IPS-15b (cell line): ENCODE results near the gene ASTN2.

Source experiments
- H3K27me3 ChIP-seq: one replicate; pipeline ENCODE4 v1.6.1; 2013; ENCODE audit warnings: low read length; ENCODE audit not compliant: control insufficient read depth, insufficient read depth
- H3K36me3 ChIP-seq: one replicate; pipeline ENCODE4 v1.6.1; 2013; ENCODE audit warnings: low read length; ENCODE audit not compliant: control insufficient read depth, insufficient read depth
- H3K4me1 ChIP-seq: one replicate; pipeline ENCODE4 v1.6.1; 2013; ENCODE audit warnings: mild to moderate bottlenecking, low read length; ENCODE audit not compliant: control insufficient read depth, insufficient read depth
- H3K4me3 ChIP-seq: one replicate; pipeline ENCODE4 v1.5.1; 2013; ENCODE audit warnings: low read depth, low read length
- H3K9ac ChIP-seq: one replicate; pipeline ENCODE4 v1.6.1; 2013; ENCODE audit warnings: low read depth, mild to moderate bottlenecking, low read length
- H3K9me3 ChIP-seq: one replicate; pipeline ENCODE4 v1.6.1; 2013; ENCODE audit warnings: mild to moderate bottlenecking, low read length; ENCODE audit not compliant: control insufficient read depth, insufficient read depth

Gene ASTN2

DNA sequence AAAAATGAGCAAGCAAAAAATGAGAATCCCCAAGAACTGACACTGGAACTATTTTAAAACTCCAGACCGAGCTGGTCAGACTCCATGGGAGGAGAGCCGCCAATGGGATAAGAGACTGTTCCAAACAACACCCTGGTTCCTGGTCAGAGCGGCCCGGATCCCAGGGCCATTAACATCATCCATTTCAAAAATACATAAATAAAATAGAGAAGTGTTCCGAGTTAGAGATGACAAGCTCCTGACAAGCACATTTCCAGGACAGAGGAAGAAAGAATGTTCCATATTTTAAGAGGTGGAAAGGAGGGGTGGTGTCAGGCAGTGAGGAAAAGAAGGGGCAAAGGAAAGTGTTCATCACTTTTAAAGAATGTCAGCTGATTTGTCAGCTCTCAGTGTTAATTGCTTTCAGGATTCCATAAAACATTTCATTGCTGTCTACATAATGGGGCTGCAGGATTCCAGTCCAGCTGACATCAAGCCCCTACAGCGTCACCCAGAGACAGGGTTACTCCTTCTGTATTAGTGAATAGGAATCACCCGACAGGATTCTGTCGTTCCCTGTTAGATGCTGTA lies 930.3 kb downstream of the ASTN2 start:
- H3K4me1 ChIP-seq, result no peaks in the 10 kb centered on the region
- H3K9me3 ChIP-seq, result no peaks in the 10 kb centered on the region
- no peaks in the 10 kb centered on the region for H3K27me3 ChIP-seq
- no peaks in the 10 kb centered on the region for H3K36me3 ChIP-seq
- H3K9ac ChIP-seq, result no peak overlapping the region
- no peak overlapping the region for H3K4me3 ChIP-seq

DNA sequence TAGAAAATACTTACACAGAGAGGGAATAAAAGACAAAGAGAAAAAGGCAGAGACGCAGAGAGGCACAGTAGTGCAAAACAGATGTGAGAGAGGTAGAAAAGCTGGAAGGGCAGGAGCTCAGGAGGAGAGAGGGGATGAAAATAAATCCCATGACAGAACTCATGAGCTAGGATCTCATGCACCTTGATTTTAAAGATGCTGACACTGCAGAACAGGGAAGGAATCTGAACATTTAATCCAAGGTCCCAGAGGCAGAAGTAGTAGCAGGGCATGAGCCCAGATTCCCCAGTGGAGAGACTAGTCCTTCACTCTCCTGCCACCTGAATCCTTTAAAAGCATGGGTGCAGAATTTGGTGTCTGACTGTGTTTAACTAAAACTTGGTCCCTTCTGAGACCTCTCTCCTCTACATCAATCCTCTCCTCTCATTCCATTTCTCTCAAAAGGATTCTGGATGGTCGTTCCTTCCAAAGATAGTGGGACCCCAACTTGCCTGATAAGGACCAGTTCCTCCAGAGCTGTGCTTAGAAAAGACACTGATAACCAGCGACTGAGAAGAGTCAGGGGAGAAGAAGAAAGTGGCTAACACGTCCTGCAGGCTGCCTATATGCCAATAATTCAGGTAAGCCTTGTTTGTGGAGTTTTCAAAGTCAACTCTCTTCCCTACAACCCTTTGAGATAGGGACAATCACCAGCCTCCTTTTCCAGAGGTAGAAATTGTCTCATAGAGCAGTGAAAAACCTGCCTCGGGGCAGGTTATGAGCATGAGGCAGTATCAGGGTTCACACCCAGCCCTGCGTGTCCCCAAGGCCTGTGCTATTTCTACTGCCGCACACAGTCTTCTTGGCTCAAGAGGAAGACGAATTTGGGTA lies 931.0 kb downstream of the ASTN2 start:
- Histone ChIP-seq H3K4me1 (no peaks in the 10 kb centered on the region), H3K9ac (no peak overlapping the region), H3K4me3 (no peak overlapping the region), H3K36me3 (no peaks in the 10 kb centered on the region), H3K9me3 (no peaks in the 10 kb centered on the region), H3K27me3 (no peaks in the 10 kb centered on the region)

DNA sequence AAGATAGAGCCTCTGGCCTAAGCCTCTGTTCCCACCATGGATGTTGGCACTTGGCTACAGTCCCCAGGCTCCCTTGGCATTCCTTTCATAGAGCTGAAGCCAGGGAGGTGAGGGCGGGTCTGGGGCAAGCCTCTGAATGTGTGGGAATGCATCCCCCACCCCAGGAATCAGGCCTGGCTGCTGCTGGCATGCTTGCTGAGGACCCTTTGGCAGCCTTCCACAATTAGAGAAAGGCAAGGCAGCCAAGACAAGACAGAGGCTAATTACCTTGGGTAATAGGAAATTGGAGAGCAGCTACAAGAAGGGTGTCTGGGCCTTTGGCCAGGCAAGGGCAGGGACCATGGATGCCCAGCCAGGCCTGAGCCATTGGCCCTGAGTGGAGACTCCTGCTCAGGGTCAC lies 932.1 kb downstream of the ASTN2 start:
- Histone ChIP-seq H3K36me3 (no peaks in the 10 kb centered on the region), H3K27me3 (no peaks in the 10 kb centered on the region), H3K9ac (no peak overlapping the region), H3K4me3 (no peak overlapping the region), H3K9me3 (no peaks in the 10 kb centered on the region), H3K4me1 (no peaks in the 10 kb centered on the region)

DNA sequence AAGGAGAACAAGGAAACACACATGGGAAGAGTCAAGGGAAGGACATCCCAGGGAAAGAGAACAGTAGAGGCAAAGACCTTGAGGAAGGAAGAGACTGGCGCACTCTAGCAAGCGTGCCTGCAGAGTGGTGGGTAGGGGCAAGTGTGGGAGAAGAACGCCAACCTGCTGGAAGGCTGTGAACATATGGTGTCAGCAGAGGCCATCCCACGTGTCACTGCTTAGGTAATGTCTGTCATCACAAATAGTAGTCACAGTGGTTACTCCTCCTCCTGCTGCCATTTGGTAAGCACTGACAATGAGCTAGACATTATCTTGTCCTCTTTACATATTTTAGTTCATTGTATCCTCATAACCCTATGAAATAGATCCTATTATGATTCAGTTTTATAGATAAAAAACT lies 934.2 kb downstream of the ASTN2 start:
- peaks cover 4% of the 10 kb centered on the region for H3K4me1 ChIP-seq

DNA sequence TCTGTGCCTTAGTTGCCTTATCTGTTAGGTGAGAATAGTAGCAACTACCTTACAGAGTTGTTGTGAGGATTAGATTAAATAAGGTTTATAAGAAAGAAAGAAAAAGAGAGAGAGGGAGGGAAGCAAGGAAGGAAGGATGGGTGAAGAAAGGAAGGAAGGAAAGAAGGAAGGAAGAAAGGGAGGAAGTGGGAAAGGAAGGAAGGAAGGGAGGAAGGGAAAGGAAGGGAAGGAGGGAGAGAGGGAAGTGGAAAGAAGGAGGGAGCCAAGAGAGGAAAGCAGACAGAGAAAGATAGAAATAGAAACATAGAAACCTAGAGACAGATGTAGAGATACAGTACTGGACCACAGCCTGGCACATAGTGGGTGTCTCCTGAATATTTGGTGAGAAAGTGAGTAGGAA lies 934.9 kb downstream of the ASTN2 start:
- Histone ChIP-seq H3K27me3 (no peaks in the 10 kb centered on the region), H3K9me3 (no peaks in the 10 kb centered on the region), H3K9ac (no peak overlapping the region), H3K4me3 (no peak overlapping the region), H3K36me3 (no peaks in the 10 kb centered on the region), H3K4me1 (peaks cover 4% of the 10 kb centered on the region)

More for the DNA sequence above, 934.2 kb downstream of the ASTN2 start:
- Histone ChIP-seq H3K9ac (no peak overlapping the region), H3K9me3 (no peaks in the 10 kb centered on the region), H3K27me3 (no peaks in the 10 kb centered on the region), H3K36me3 (no peaks in the 10 kb centered on the region), H3K4me3 (no peak overlapping the region)

DNA sequence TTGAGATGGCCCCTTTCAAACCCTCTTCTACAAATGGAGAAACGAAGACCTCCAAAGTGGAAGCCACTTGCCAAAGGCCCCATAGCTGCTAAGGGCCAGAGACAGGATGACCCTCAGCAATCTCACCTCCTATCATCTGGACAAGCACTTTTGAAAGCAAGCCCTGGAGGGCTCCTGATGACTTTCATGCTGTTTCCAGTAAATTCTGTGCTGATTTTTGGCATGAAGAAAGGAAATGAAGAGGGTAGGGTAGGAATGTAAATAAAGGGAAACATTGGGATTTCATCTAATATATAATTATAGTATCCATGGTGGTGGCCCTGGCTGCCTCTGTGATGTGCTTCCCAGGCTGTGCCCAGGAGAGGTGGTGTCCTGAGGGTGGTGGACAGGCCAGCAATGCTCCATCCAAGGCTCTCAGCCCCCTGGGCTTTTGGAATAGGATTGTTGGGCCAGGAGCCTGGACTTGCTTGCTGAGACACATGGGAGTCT lies 935.8 kb downstream of the ASTN2 start:
- H3K27me3 ChIP-seq, result no peaks in the 10 kb centered on the region

DNA sequence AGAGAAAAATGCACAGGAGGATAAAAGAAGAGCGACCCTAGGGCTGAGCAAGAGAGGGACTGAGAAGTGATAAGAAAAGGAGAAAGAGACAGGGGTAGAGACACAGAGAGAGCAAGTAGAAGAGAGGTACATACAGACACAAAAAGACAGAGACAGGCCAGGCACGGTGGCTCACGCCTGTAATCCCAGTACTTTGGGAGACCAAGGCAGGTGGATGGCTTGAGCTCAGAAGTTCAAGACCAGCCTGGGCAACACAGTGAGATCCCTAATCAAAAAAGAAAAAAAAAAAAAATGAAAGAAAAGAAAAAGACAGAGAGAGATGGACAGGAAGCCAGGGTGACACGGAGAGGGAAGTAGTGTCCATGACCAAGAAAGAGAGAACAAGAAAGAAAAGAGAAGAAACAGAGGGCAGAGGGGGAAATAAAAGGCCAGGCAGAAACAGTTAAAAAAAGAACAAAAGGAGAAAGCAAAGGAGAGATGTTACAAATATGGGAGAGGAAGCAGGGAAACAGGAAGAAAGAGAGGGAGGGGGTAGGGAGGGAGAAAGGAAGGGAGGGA lies 937.2 kb downstream of the ASTN2 start:
- no peaks in the 10 kb centered on the region for H3K9me3 ChIP-seq
- no peaks in the 10 kb centered on the region for H3K27me3 ChIP-seq
- H3K9ac ChIP-seq, result no peak overlapping the region
- H3K4me1 ChIP-seq, result peaks cover 4% of the 10 kb centered on the region
- no peaks in the 10 kb centered on the region for H3K36me3 ChIP-seq
- H3K4me3 ChIP-seq, result no peak overlapping the region

More for the DNA sequence above, 935.8 kb downstream of the ASTN2 start:
- Histone ChIP-seq H3K4me3 (no peak overlapping the region), H3K4me1 (peaks cover 4% of the 10 kb centered on the region), H3K36me3 (no peaks in the 10 kb centered on the region), H3K9ac (no peak overlapping the region), H3K9me3 (no peaks in the 10 kb centered on the region)

DNA sequence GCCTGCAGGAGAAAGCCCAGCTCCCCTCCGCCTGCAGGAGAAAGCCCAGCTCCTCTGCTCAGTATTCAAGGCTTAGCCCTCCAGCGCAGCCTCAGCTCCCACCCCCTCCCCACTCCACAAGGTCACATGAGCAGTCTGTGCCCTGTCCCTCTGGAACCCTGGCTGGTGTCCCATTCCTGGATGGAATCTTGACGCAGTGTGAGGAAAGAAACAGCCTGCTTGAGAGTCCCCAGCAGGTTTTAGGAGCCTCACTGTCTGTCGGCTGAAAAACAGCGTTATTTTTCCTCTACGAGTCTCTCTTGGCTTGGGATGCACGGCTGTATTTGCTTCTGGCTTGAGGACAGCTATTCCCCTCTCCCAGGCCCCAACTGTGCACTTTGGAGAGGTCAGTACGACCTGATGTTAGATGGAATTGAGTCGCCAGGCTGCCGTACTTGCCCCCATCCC lies 937.9 kb downstream of the ASTN2 start:
- no peak overlapping the region for H3K4me3 ChIP-seq
- no peaks in the 10 kb centered on the region for H3K27me3 ChIP-seq
- H3K4me1 ChIP-seq, result peaks cover 8% of the 10 kb centered on the region
- no peaks in the 10 kb centered on the region for H3K9me3 ChIP-seq
- no peak overlapping the region for H3K9ac ChIP-seq
- H3K36me3 ChIP-seq, result no peaks in the 10 kb centered on the region

DNA sequence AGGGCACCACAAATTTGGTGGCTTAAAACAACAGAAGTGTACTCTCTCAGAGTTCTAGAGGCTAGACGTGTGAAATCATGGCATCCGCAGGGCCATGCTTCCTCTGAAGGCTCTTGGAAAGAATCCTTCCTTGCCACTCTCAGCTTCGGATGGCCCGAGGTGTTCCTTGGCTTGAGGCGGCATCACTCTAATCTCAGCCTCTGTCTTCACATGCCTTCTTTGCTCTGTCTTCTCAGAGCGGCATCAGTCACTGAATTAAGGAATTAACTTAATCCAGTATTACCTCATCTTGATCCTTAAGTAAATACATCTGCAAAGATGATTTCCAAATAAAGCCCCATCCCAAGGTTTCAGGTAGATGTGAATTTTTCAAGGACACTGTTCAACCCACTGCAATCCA lies 938.9 kb downstream of the ASTN2 start:
- H3K36me3 ChIP-seq, result no peaks in the 10 kb centered on the region

DNA sequence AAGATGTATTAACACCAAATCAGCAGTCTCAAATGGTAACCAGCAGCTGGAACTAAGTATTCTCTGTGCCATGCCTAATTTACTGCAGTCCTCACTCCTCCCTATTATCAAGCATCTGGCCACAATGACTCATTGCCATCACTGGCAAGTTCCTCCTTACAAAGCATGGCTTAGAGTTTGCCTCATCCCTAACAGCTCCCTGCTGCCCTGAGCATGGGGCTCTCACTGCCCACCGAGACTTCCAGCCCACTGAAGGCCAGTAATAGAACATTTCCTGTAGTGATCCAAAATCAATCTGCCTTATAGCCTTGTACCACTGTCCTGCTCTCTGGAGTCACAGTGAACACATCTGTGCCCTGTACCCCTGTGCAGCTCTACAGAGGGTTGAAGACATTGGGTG lies 939.7 kb downstream of the ASTN2 start:
- no peaks in the 10 kb centered on the region for H3K9me3 ChIP-seq
- peaks cover 22% of the 10 kb centered on the region for H3K4me1 ChIP-seq
- no peaks in the 10 kb centered on the region for H3K27me3 ChIP-seq
- H3K9ac ChIP-seq, result no peak overlapping the region
- no peaks in the 10 kb centered on the region for H3K36me3 ChIP-seq
- H3K4me3 ChIP-seq, result no peak overlapping the region

More for the DNA sequence above, 938.9 kb downstream of the ASTN2 start:
- H3K4me3 ChIP-seq, result no peak overlapping the region
- no peak overlapping the region for H3K9ac ChIP-seq
- H3K4me1 ChIP-seq, result peaks cover 14% of the 10 kb centered on the region
- no peaks in the 10 kb centered on the region for H3K9me3 ChIP-seq
- H3K27me3 ChIP-seq, result no peaks in the 10 kb centered on the region

DNA sequence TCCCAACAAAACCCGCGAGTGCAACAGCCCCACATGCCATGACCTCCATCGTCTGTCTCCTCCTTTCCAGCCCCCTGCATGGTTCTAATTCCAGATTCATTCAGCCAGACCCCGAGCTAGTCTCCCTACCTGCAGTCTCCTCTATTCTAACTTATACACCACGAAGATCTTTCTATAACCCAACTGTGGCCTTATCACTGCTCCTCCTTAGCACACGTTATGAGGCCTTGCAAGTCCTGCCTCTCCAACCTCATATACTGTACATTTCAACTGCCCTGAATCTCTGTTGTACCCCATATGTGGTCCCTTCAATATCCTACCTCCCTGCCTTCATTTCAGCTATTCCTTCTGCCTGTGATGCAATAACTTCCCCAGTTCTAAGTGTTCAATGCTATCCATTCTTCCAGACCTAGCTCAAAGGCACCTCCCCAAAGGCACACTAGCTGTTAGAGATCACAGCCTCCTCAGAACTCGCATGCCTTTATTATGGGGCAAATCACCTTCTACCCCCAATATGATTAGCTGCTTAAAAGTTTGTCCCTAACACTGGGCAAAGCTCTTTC lies 942.8 kb downstream of the ASTN2 start:
- H3K9me3 ChIP-seq, result no peaks in the 10 kb centered on the region
- peaks cover 23% of the 10 kb centered on the region for H3K4me1 ChIP-seq
- H3K27me3 ChIP-seq, result no peaks in the 10 kb centered on the region
- no peaks in the 10 kb centered on the region for H3K36me3 ChIP-seq
- no peak overlapping the region for H3K4me3 ChIP-seq
- no peak overlapping the region for H3K9ac ChIP-seq
